Measurements from ENCODE around the gene ZBED4.

The ZBED4 gene

DNA sequence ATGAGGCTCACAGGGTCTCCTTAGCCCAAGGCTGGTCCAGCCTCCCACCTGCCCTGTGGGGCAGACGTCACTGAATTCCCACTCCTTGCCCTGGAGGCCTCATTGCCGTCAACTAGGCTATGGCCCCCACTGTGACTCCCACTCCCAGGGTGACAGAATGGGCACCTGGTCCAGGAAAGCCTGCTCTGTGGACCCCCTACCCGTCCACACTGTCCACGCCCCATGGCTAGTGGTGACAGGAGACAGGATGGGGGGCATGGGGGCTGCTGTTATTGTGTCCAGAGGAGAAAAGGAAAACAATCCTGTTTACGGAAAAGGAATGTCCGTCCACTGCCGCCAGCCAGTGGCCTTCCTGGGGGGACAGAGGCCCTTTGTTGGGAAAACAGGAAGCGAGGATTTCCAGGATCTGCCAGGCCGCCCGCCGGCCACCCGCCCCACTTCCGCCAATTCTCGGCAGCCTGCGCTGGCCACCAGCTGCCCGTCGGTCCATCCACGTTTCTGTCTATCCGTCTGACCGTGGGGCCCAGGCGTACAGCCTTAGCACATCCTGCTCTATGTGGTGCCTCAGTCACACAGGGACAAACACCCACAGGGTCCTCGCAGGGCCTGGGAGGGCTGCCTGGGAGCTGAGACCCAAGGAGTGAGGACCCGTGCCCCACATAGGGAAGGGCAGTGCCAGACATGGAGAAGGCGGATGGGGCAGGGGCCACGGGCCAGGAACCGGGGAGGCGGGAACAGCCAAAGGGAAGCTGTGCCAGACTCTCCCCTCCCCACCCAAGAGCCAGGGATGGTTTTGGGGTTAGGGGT is 84.3 kb downstream of the ZBED4 start:
- no peak for DNase-seq

GRCh38 chr22:49938565-49939136 is 85.0 kb downstream of the ZBED4 start:
- DNase-seq: no peak

Measured in hematopoietic multipotent progenitor cell treated with erythropoietin and hydrocortisone succinate and interleukin-3 and kit ligand, for 4 days (in vitro differentiated cells).